ENCODE measurements around the gene GALNT2. TPM values are rescaled to one million over a fixed set of nuclear protein-coding genes. Genes with fewer than 3 reads are reported as not detected.
A peak's percentile ranks its signal among the peaks of the same experiment; 100 is the strongest.

Gene GALNT2
- total and polyA plus RNA-seq, 2 of the 4 experiments (the other 2 are of a cell fraction): 50.4 to 189 TPM

DNA sequence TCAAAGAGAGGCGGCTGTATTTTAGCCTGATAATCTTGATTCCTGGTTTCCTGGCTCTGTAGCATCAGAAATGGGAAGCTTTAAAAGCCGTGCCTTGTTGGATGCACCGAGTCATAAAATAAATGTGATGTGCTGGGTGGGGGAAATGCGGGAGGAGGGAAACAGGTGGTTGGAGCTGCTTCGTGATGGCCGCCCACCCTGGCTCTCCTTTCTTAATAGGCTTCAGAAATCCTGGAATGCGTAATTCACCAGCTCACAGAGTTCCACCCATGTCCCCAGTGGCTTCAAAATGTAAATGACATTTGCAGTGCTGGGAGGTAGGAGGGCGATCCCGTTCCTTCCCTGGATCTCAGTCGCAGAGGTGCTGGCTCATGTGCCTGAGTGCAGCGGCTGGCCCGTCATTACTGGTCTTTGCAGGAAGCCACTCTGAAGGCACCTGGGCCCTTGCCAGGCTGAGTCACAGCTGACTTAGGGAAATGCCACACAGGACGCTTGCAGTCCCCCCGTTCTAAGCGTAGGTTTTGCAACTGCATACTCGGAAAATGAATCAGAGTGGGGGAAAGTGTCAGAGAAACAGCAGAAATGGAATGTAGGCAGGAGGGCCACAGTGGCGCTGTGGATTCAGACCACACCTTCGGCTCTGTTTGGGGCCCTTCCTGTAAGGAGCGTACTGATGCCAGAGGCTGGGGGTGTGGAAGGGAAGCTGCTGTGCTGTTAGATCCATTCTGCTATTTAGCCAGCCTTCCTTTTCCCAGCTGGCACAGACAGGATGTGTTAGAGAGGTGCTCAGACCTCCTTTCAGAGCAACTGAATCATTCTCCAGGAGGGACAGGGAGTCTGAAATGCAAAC lies 37.6 kb downstream of the GALNT2 start:
- WGBS, 2 experiments (ENCODE audit: extremely low coverage in 2 of 2, insufficient read length in 1 of 2): 0% methylated on average over 8 of the region's 19 CpGs; no CpG with 5 or more reads in 1 of the 2 experiments
- H2BK20ac ChIP-seq (ENCODE audit: low read depth, low read length): peak overlapping the region; percentile 91
- H4K20me1 ChIP-seq (ENCODE audit: insufficient read depth, low read length): peaks cover 34% of the 10 kb centered on the region
- peak overlapping the region; percentile 68 for H3K23ac ChIP-seq (ENCODE audit: low read depth, low read length)
- peak overlapping the region; percentile 86 for H3K18ac ChIP-seq (ENCODE audit: low read depth, low read length)
- H2AK9ac ChIP-seq (replicated peaks; ENCODE audit: low read depth, low read length, poor library complexity): peak overlapping the region; percentile 86
- H4K91ac ChIP-seq (ENCODE audit: insufficient read depth, low read depth, low read length): peak overlapping the region; percentile 92
- CTCF ChIA-PET: interaction anchor here (0.6 to 1.6 kb wide), 4 partner anchors 10 to 164 kb away, joined by 3 to 5 read pairs (median 3); no protein-coding TSS in a partner anchor
- H3K9me1 ChIP-seq (ENCODE audit: insufficient read depth, low read length): peaks cover 40% of the 10 kb centered on the region
- peak overlapping the region; percentile 70 for H3K4me2 ChIP-seq (ENCODE audit: low read depth, low read length)
- intact Hi-C loops (cut with micrococcal nuclease): loop anchor here (1.0 to 2.0 kb wide), 2 partner anchors 14 to 36 kb away; no protein-coding TSS in a partner anchor
- peak overlapping the region; percentile 75; the same call in 1 of the 3 replicates for H2BK15ac ChIP-seq (ENCODE audit: low read depth, low read length)
- in situ Hi-C loops (cut with MboI; ENCODE audit: low sequenced_read_pairs): no loop called here
- dilution Hi-C loops (cut with HindIII; ENCODE audit: low sequenced_read_pairs, unreplicated experiment): no loop called here
- H3K9ac ChIP-seq (ENCODE audit: low read depth, low read length): peak overlapping the region; percentile 31
- H3K27ac ChIP-seq (ENCODE audit: insufficient read depth, low read length): peak overlapping the region; percentile 77
- H3K56ac ChIP-seq (ENCODE audit: extremely low read depth, insufficient read depth, low read length): peak overlapping the region; percentile 79
- H3K27me3 ChIP-seq (ENCODE audit: control insufficient read depth, insufficient read depth, low read length): no peaks in the 10 kb centered on the region
- BruUV-seq (replicated peaks): no TSS peak
- H3K36me3 ChIP-seq (ENCODE audit: control insufficient read depth, insufficient read depth, low read length): no peaks in the 10 kb centered on the region
- peak overlapping the region; percentile 27 for H2AFZ ChIP-seq (replicated peaks; ENCODE audit: low read length, poor library complexity)
- no peaks in the 10 kb centered on the region for H3K9me3 ChIP-seq (ENCODE audit: control insufficient read depth, insufficient read depth, low read length)
- peaks cover 40% of the 10 kb centered on the region for H3K4me1 ChIP-seq (ENCODE audit: control insufficient read depth, insufficient read depth, low read length)
- H2BK5ac ChIP-seq (ENCODE audit: low read depth, low read length, poor library complexity, severe bottlenecking): peak overlapping the region; percentile 88
- H3K79me1 ChIP-seq (ENCODE audit: low read depth in 1 of 2, low read length in 2 of 2): peaks cover 27 to 75% of the 10 kb centered on the region in 2 experiments
- H4K8ac ChIP-seq (ENCODE audit: low read depth in 2 of 2, low read length in 2 of 2): peak overlapping the region; percentile 76 to 79
- peak overlapping the region; percentile 87 for H3K4ac ChIP-seq (ENCODE audit: low read depth, low read length)
- H3K4me3 ChIP-seq (ENCODE audit: insufficient read depth, low read depth, low read length): no peak overlapping the region
- peak overlapping the region; percentile 92 for H2BK120ac ChIP-seq (ENCODE audit: low read depth, low read length)
- DNase-seq (peak; percentile 100), ATAC-seq (ENCODE audit: low read depth) (peak; percentile 79)
- H3K14ac ChIP-seq (replicated peaks; ENCODE audit: low read depth, low read length): peak overlapping the region; percentile 53
- peak overlapping the region; percentile 87 for H2AK5ac ChIP-seq (ENCODE audit: low read depth, low read length)
- POLR2A ChIA-PET (ENCODE audit: unreplicated experiment): interaction anchor here (0.6 kb wide), 1 partner anchor 1563 kb away, joined by 3 read pairs; no protein-coding TSS in a partner anchor
- peak overlapping the region; percentile 81 for H4K5ac ChIP-seq (ENCODE audit: low read depth, low read length)
- TF ChIP-seq RAD21 (IDR thresholded peaks at IDR 0.05; ENCODE audit: low read length) (no peak; the same call in 1 of the 2 replicates), MXI1 (IDR thresholded peaks at IDR 0.05; ENCODE audit: borderline replicate concordance, low read depth, low read length) (peak; percentile 72), MAFK (IDR thresholded peaks at IDR 0.05; ENCODE audit: low read depth, low read length) (peak; percentile 69; the same call in 1 of the 2 replicates), NFE2L2 (IDR thresholded peaks at IDR 0.05; ENCODE audit: low read depth, low read length) (peak; percentile 75), POLR2A (IDR thresholded peaks at IDR 0.05; ENCODE audit: low read depth, low read length) (peak; percentile 68), SMC3 (IDR thresholded peaks at IDR 0.05; ENCODE audit: low read depth, low read length) (peak; percentile 5; the same call in 1 of the 2 replicates), RFX5 (IDR thresholded peaks at IDR 0.05; ENCODE audit: low read depth, low read length) (no peak), FOS (IDR thresholded peaks at IDR 0.05; ENCODE audit: low read depth, low read length) (peak; percentile 97), CHD1 (IDR thresholded peaks at IDR 0.05; ENCODE audit: low read depth, low read length) (no peak; the same call in 1 of the 2 replicates), MAZ (IDR thresholded peaks at IDR 0.05; ENCODE audit: borderline replicate concordance, low read depth, low read length) (peak; percentile 73)
- TF ChIP-seq, protein P1, sequence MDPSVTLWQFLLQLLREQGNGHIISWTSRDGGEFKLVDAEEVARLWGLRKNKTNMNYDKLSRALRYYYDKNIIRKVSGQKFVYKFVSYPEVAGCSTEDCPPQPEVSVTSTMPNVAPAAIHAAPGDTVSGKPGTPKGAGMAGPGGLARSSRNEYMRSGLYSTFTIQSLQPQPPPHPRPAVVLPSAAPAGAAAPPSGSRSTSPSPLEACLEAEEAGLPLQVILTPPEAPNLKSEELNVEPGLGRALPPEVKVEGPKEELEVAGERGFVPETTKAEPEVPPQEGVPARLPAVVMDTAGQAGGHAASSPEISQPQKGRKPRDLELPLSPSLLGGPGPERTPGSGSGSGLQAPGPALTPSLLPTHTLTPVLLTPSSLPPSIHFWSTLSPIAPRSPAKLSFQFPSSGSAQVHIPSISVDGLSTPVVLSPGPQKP (IDR thresholded peaks at IDR 0.05; ENCODE audit: borderline replicate concordance, low read depth, low read length): no peak
- TF ChIP-seq, protein P2, sequence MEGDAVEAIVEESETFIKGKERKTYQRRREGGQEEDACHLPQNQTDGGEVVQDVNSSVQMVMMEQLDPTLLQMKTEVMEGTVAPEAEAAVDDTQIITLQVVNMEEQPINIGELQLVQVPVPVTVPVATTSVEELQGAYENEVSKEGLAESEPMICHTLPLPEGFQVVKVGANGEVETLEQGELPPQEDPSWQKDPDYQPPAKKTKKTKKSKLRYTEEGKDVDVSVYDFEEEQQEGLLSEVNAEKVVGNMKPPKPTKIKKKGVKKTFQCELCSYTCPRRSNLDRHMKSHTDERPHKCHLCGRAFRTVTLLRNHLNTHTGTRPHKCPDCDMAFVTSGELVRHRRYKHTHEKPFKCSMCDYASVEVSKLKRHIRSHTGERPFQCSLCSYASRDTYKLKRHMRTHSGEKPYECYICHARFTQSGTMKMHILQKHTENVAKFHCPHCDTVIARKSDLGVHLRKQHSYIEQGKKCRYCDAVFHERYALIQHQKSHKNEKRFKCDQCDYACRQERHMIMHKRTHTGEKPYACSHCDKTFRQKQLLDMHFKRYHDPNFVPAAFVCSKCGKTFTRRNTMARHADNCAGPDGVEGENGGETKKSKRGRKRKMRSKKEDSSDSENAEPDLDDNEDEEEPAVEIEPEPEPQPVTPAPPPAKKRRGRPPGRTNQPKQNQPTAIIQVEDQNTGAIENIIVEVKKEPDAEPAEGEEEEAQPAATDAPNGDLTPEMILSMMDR (conservative IDR thresholded peaks at IDR 0.05; ENCODE audit: low read depth, low read length): no peak
- TF ChIP-seq, protein P3, sequence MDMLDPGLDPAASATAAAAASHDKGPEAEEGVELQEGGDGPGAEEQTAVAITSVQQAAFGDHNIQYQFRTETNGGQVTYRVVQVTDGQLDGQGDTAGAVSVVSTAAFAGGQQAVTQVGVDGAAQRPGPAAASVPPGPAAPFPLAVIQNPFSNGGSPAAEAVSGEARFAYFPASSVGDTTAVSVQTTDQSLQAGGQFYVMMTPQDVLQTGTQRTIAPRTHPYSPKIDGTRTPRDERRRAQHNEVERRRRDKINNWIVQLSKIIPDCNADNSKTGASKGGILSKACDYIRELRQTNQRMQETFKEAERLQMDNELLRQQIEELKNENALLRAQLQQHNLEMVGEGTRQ (IDR thresholded peaks at IDR 0.05; ENCODE audit: low read depth, low read length): 0 out of 2 replicates have a peak, but pooled peaks have one; percentile 19

All from IMR-90 (cell line).